Cardiac fibroblast (primary cell): ENCODE measurements around the gene GRID2.
"Not testable (repeated sequence)": the region's sequence is repeated elsewhere in the genome, so short reads cannot be mapped to it uniquely, and the experiment has no call there.

Experiments
- DNase-seq, 2 donors: peaks; one replicate each; pipeline versions ENCODE4 v3.0.0 to v3.0.0-alpha.2; 2010; ENCODE audit warnings: low read depth in 2 of 2
- H3K4me3 ChIP-seq, 2 donors: replicated peaks in 1 of 2; 1 replicate in 1 of 2; 2 replicates in 1 of 2; pipeline ENCODE4 v1.5.1; 2011; ENCODE audit warnings: low read depth in 2 of 2, low read length in 2 of 2, mild to moderate bottlenecking in 2 of 2, moderate library complexity in 1 of 2
- CTCF ChIP-seq: IDR thresholded peaks from one replicate; pipeline ENCODE4 v1.5.1; 2011; ENCODE audit warnings: low read depth, mild to moderate bottlenecking, low read length, inconsistent platforms

Gene GRID2

GRCh38 chr4:92362028-92362427 lies 58.3 kb downstream of the GRID2 start:
- no peak overlapping the region for H3K4me3 ChIP-seq
- TF ChIP-seq CTCF, result no peak
- DNase-seq, result no peak

GRCh38 chr4:92368653-92369052 lies 64.9 kb downstream of the GRID2 start:
- no peak for TF ChIP-seq CTCF
- no peak for DNase-seq

GRCh38 chr4:92381616-92382015 lies 77.8 kb downstream of the GRID2 start:
- TF ChIP-seq CTCF, result no peak
- DNase-seq, result peak; percentile 1 to 6
- H3K4me3 ChIP-seq, result no peak overlapping the region

More at GRCh38 chr4:92368653-92369052, 64.9 kb downstream of the GRID2 start:
- H3K4me3 ChIP-seq, result no peak overlapping the region

DNA sequence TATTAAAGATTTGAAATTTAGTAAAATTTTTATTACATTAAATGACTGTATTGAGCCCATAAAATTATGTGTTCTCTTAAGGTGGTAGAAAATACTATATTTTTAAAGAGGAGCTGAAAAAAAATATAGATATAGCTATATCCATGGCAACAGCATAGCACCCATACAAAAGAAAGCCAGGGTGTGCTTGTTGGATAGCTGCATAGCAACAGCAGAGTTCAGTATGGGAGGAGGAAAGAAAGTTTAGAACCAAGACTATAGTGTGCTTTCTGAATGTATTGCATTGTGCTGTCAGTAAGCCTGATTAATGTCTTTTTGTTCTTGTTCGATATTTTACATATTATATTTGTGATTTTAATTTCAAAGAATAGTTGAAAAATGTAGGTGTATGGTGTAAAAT lies 78.4 kb downstream of the GRID2 start:
- DNase-seq, result peak in 1 of 2 donors; percentile 0
- no peak overlapping the region for H3K4me3 ChIP-seq
- TF ChIP-seq CTCF, result no peak

GRCh38 chr4:92387459-92388069 lies 83.8 kb downstream of the GRID2 start:
- peak; percentile 51 for TF ChIP-seq CTCF
- peak; percentile 66 to 71 for DNase-seq

DNA sequence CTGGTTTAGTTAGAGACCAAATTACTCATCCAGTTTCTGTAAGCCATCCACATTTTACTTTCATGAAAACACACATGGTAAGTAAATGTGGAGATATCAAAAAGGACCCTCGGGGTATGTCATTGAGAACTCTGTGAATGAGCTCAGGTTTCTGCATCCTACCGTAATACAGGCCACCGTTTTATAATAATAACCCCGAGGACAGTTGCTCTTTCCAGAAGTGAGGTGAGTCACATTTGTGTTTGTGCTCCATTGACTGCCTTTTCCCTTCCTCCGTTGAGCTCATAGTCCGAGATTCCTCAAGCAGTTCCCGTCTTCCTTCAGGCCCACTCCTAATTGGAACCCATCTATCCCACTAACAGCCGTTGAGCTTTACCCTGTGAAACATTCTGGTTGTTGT lies 95.3 kb downstream of the GRID2 start:
- DNase-seq, result no peak
- TF ChIP-seq CTCF, result no peak
- H3K4me3 ChIP-seq, result no peak overlapping the region

More at GRCh38 chr4:92387459-92388069, 83.8 kb downstream of the GRID2 start:
- no peak overlapping the region for H3K4me3 ChIP-seq

DNA sequence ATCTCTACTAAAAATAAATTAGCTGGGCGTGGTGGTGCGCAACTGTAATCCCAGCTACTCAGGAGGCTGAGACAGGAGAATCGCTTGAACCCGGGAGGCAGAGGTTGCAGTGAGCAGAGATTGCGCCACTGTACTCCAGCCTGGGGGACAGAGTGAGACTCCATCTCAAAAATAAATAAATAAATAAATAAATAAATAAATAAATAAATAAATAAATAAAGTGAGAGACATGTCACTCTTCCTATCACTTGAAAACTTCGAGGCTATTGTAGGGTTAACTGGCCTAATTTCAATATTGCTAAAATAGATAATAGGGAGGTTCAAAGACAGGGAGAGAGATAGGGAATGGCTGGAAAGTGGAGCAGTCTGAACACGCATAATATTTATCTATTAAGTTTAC lies 99.8 kb downstream of the GRID2 start:
- H3K4me3 ChIP-seq, DNase-seq: not testable (repeated sequence)
